Lower leg skin (tissue), 4 donors: ENCODE results near the gene PCMT1. TPM values are rescaled to one million over a fixed set of nuclear protein-coding genes. Genes with fewer than 3 reads are reported as not detected.

ENCODE experiments used
- DNase-seq, 2 donors: peaks; one replicate each; pipeline ENCODE4 v3.0.0-alpha.2; 2019; ENCODE audit warnings: low spot score in 2 of 2
- H3K4me3 ChIP-seq: fragments of 200-600 bp; sonication (generic); 2 replicates; pipeline ENCODE4 v1.5.1; 2017; ENCODE audit warnings: mild to moderate bottlenecking, low read depth; ENCODE audit not compliant: poor library complexity, severe bottlenecking
- CTCF ChIP-seq, 3 donors: fragments of 450-650 bp; IDR thresholded peaks; one replicate each; pipeline ENCODE4 v1.5.1; 2016; ENCODE audit warnings: antibody characterized with exemption in 3 of 3, mild to moderate bottlenecking in 3 of 3, moderate library complexity in 2 of 3
- POLR2A ChIP-seq, 2 donors: fragments of 450-650 bp; IDR thresholded peaks; one replicate each; pipeline ENCODE4 v1.6.1; 2016 to 2017; ENCODE audit warnings: antibody characterized with exemption in 2 of 2, mild to moderate bottlenecking in 1 of 2, moderate library complexity in 1 of 2
- WGBS, 2 donors: methylation state at CpG; one replicate each; pipeline ENCODE4 v1.1.5; 2018; 5-methylcytosine and 5-hydroxymethylcytosine counted together
- intact Hi-C: fragments of 100-400 bp; cut with DNase I; formaldehyde crosslinking; loops from one replicate; pipeline ENCODE4 v1.15.0; 2023; ENCODE audit warnings: low total_unique reads
- total RNA-seq, 4 donors: library from RNA; depleted of rRNA; stranded (reverse); fragments of >200 nt; gene quantifications; one replicate each; pipeline ENCODE4 v1.1.0, GENCODE V29; 2016

PCMT1 gene
- total RNA-seq: 10 to 100 TPM; 68.4 to 93.5 (median 78.3) TPM

DNA sequence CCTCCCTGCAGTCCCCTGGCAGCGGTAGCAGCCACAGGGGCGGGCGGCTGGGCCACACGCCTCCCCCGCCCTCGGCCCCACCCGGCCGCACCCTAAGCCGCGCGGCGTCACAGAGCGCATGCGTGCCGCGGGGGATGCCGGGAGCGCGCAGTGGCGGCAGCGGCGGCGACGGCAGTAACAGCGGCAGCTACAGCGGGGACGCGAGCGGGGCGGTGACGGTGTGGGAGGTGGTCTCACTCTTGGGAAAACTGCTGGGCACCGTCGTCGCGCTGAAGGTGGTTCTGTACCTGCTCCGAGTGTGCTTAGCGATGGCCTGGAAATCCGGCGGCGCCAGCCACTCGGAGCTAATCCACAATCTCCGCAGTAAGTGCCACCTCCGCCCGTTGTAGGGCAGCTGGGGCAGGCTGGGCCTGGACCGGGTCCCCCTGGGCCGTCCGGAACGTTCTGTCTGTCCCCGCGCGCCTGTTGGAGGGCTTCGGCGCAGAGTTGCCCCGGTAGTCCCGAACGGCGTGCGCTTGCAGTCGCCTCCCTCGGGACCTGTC, at the start of gene PCMT1:
TSS of gene PCMT1 (plus strand) at position 148 of the 542 bp plus-strand sequence. CDS start at position 309, 161 bp downstream.
- WGBS, 2 donors: 0 to 1% methylated on average over 22 to 38 of the region's 60 CpGs
- DNase-seq: peak; percentile 84 to 97
- no peak for TF ChIP-seq CTCF (IDR thresholded peaks at IDR 0.05)
- no peak for TF ChIP-seq POLR2A (IDR thresholded peaks at IDR 0.05)
- intact Hi-C loops: no loop called here
- peak within 1 kb of the TSS; percentile 80 for H3K4me3 ChIP-seq

GRCh38 chr6:149701714-149702113, 47.8 kb upstream of the PCMT1 start:
- TF ChIP-seq POLR2A (IDR thresholded peaks at IDR 0.05) (no peak), CTCF (IDR thresholded peaks at IDR 0.05) (no peak)
- intact Hi-C loops: no loop called here
- DNase-seq: no peak
- no peak overlapping the region for H3K4me3 ChIP-seq
- 67% methylated on average over 7 of the region's 7 CpGs for WGBS, 2 donors

GRCh38 chr6:149711711-149712110, 37.8 kb upstream of the PCMT1 start:
- WGBS, 2 donors: 95 to 96% methylated on average over 5 of the region's 5 CpGs
- intact Hi-C loops: loop anchor here (2.0 kb wide), 1 partner anchor 47 kb away; no protein-coding TSS in a partner anchor
- DNase-seq: no peak
- TF ChIP-seq CTCF (IDR thresholded peaks at IDR 0.05) (no peak), POLR2A (IDR thresholded peaks at IDR 0.05) (no peak)
- no peak overlapping the region for H3K4me3 ChIP-seq

- no peak for TF ChIP-seq POLR2A (IDR thresholded peaks at IDR 0.05)
- no peak for TF ChIP-seq CTCF (IDR thresholded peaks at IDR 0.05)
- no peak for DNase-seq
- intact Hi-C loops: no loop called here
- H3K4me3 ChIP-seq: no peak overlapping the region
- 94 to 96% methylated on average over 1 of the region's 1 CpG for WGBS, 2 donors
These were observed 35.1 kb upstream of the PCMT1 start for GRCh38 chr6:149714442-149714841.

DNA sequence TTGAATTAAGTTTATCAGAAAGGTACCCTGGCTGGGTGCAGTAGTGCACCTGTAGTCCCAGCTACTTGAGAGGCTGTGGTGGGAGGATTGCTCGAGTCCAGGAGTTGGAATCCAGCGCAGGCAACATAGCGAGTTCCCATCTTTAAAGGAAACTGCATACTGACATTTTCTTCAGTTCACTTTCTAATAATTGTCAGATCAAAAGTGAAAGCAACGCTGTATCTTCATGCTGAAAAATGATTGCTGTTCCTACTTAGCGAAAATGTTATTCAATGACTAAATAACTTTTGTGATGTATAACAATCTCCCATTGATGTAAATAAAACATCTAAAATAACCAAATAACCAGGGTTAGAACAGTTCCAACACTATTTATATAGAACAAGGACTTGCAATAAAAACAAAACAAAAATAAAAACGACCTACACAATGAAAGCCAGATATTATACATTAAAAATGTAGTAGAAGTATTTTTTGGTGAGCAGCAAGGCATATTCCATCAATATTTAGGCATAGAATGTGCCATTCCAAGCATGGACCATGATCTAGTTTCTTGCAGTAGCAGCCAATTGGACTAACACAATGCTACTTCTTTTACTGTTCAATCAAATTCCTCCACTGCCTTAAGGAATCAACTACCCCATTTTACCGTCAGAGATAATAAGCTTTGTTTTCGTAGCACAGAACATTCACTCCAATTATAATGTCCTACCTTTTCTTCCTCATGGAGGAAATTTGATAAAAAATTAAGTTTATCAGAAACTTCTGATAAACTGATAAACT, 33.2 kb upstream of the PCMT1 start:
- intact Hi-C loops: no loop called here
- 12% methylated on average over 8 of the region's 8 CpGs for WGBS, 2 donors
- no peak for DNase-seq

More for the DNA sequence above, 33.2 kb upstream of the PCMT1 start:
- TF ChIP-seq CTCF (IDR thresholded peaks at IDR 0.05) (no peak), POLR2A (IDR thresholded peaks at IDR 0.05) (no peak)
- no peak overlapping the region for H3K4me3 ChIP-seq
